GM18508 (cell line): Measurements from ENCODE around the gene SYCP1.
"Not testable (repeated sequence)": the region's sequence is repeated elsewhere in the genome, so short reads cannot be mapped to it uniquely, and the experiment has no call there.

Experiments
- ATAC-seq: cut with Tn5 transposase; IDR thresholded peaks from one replicate; pipeline ENCODE4 v1.9.1; 2021; ENCODE audit warnings: moderate number of reproducible peaks; ENCODE audit not compliant: insufficient read depth, unreplicated experiment

Gene SYCP1

GRCh38 chr1:114854693-114855320, at the start of gene SYCP1:
Gene SYCP1, plus strand, starts transcription at chr1:114854863. Its CDS starts 602 bp downstream, at chr1:114855465.
- ATAC-seq = no peak

GRCh38 chr1:114819869-114820268, 34.8 kb upstream of the SYCP1 start:
- no peak for ATAC-seq

GRCh38 chr1:114820392-114820791, 34.3 kb upstream of the SYCP1 start:
- ATAC-seq = no peak

- no peak for ATAC-seq
Measured at GRCh38 chr1:114821978-114822377, 32.7 kb upstream of the SYCP1 start.

GRCh38 chr1:114828251-114828650, 26.4 kb upstream of the SYCP1 start:
- no peak for ATAC-seq

GRCh38 chr1:114830075-114830474, 24.6 kb upstream of the SYCP1 start:
- not testable (repeated sequence) for ATAC-seq

- no peak for ATAC-seq
Measured at GRCh38 chr1:114831276-114831994, 23.2 kb upstream of the SYCP1 start.

- no peak for ATAC-seq
Measured at GRCh38 chr1:114832057-114832456, 22.6 kb upstream of the SYCP1 start.

- ATAC-seq = no peak
Measured at GRCh38 chr1:114833421-114833820, 21.2 kb upstream of the SYCP1 start.

GRCh38 chr1:114844270-114844669, 10.4 kb upstream of the SYCP1 start:
- no peak for ATAC-seq

GRCh38 chr1:114853584-114853983, 1.1 kb upstream of the SYCP1 start:
- ATAC-seq = no peak

GRCh38 chr1:114861384-114861783, 6.7 kb downstream of the SYCP1 start:
- ATAC-seq = no peak

GRCh38 chr1:114892194-114892918, 37.7 kb downstream of the SYCP1 start:
- ATAC-seq = no peak

GRCh38 chr1:114896795-114897194, 42.1 kb downstream of the SYCP1 start:
- ATAC-seq = no peak

- ATAC-seq = no peak
Measured at GRCh38 chr1:114901814-114902213, 47.2 kb downstream of the SYCP1 start.

- ATAC-seq = no peak
Measured at GRCh38 chr1:114902343-114902742, 47.7 kb downstream of the SYCP1 start.

GRCh38 chr1:114903480-114903879, 48.8 kb downstream of the SYCP1 start:
- no peak for ATAC-seq

GRCh38 chr1:114915720-114916119, 61.1 kb downstream of the SYCP1 start:
- ATAC-seq = not testable (repeated sequence)

GRCh38 chr1:114926607-114927006, 71.9 kb downstream of the SYCP1 start:
- no peak for ATAC-seq

GRCh38 chr1:114927401-114927800, 72.7 kb downstream of the SYCP1 start:
- no peak for ATAC-seq

- no peak for ATAC-seq
Measured at GRCh38 chr1:114956570-114956969, 101.9 kb downstream of the SYCP1 start.
